ENCODE data around the gene HBZ. TPM values are rescaled to one million over a fixed set of nuclear protein-coding genes. Genes with fewer than 3 reads are reported as not detected.

Gene HBZ
- total and polyA plus RNA-seq, 2 of the 8 experiments (the other 6 are each of a cell fraction or from before 2014, with no cell fraction given), result 0.12 TPM; not detected in 1

GRCh38 chr16:118857-119256, 33.6 kb upstream of the HBZ start (continued):
- TF ChIP-seq CHD7 (IDR thresholded peaks at IDR 0.05; ENCODE audit: insufficient replicate concordance, low read length), result no peak
- TF ChIP-seq ATF3 (IDR thresholded peaks at IDR 0.05; ENCODE audit: insufficient read depth, low read depth, low read length), result no peak
- TF ChIP-seq CTBP2 (IDR thresholded peaks at IDR 0.05; ENCODE audit: borderline replicate concordance, insufficient read depth, insufficient read length, low read length), result no peak
